NB4 (cell line): ENCODE measurements around the gene ACTN1.

Source experiments
- DNase-seq: peaks from one replicate; pipeline ENCODE4 v3.0.0; 2010; ENCODE audit warnings: low read depth
- H3K4me3 ChIP-seq: one replicate; pipeline ENCODE4 v1.5.1; 2011; ENCODE audit warnings: mild to moderate bottlenecking, low read depth, low read length, moderate library complexity
- MYC ChIP-seq: IDR thresholded peaks from 2 replicates; pipeline ENCODE4 v1.6.1; 2011; ENCODE audit warnings: low read depth, low read length
- POLR2A ChIP-seq: IDR thresholded peaks from 2 replicates; pipeline ENCODE4 v1.6.1; 2011; ENCODE audit warnings: mild to moderate bottlenecking; ENCODE audit not compliant: insufficient read length; ENCODE audit errors: extremely low read depth
- TF ChIP-seq, protein P1 (sequence below): IDR thresholded peaks from 2 replicates; pipeline ENCODE4 v1.6.1; 2011; ENCODE audit warnings: low read depth, low read length
- TF ChIP-seq, protein P2 (sequence below): IDR thresholded peaks from one replicate; pipeline ENCODE4 v1.5.1; 2012; ENCODE audit warnings: low read depth, low read length

ACTN1 gene

DNA sequence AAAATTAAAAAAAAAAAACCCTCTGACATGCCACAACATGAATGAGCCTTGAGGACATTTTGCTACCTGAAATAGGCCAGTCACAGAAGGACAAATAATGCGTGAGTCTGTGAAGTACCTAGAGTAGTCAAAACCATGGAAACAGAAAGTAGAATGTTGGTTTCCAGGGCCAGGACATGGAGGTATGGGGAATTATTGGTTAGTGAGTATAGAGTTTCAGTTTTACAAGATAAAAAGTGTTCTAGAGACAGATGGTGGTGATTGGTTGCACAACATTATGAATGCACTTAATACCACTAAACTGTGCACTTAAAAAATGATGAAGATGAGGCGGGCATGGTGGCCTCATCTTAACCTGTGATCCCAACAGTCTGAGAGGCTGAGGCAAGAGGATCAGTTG lies 138.6 kb downstream of the ACTN1 start:
- no peak overlapping the region for H3K4me3 ChIP-seq
- DNase-seq = no peak
- TF ChIP-seq, protein P1, sequence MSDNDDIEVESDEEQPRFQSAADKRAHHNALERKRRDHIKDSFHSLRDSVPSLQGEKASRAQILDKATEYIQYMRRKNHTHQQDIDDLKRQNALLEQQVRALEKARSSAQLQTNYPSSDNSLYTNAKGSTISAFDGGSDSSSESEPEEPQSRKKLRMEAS = no peak
- TF ChIP-seq POLR2A (no peak), MYC (no peak)
- TF ChIP-seq, protein P2, sequence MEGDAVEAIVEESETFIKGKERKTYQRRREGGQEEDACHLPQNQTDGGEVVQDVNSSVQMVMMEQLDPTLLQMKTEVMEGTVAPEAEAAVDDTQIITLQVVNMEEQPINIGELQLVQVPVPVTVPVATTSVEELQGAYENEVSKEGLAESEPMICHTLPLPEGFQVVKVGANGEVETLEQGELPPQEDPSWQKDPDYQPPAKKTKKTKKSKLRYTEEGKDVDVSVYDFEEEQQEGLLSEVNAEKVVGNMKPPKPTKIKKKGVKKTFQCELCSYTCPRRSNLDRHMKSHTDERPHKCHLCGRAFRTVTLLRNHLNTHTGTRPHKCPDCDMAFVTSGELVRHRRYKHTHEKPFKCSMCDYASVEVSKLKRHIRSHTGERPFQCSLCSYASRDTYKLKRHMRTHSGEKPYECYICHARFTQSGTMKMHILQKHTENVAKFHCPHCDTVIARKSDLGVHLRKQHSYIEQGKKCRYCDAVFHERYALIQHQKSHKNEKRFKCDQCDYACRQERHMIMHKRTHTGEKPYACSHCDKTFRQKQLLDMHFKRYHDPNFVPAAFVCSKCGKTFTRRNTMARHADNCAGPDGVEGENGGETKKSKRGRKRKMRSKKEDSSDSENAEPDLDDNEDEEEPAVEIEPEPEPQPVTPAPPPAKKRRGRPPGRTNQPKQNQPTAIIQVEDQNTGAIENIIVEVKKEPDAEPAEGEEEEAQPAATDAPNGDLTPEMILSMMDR = no peak

DNA sequence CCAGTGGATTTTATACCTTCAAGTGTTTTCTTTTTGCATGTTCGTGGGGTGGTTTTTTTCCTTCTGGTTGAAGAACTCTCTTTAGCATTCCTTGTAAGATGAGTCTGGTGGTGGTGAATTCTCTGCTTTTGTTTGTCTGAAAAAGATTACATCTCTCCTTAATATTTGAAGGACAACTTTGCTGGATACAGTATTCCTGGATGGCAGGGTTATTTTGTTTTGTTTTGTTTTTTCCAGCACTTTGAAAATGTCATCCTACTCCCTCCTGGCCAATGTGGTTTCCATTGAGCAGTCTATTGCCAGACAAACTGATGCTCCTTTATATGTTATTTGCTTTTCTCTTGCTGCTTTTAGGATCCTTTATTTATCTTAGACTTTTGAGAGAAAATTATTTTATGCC lies 143.0 kb downstream of the ACTN1 start:
- TF ChIP-seq POLR2A (no peak), MYC (no peak)
- TF ChIP-seq, protein P1 = no peak
- TF ChIP-seq, protein P2 = no peak
- DNase-seq = no peak
- H3K4me3 ChIP-seq = no peak overlapping the region

DNA sequence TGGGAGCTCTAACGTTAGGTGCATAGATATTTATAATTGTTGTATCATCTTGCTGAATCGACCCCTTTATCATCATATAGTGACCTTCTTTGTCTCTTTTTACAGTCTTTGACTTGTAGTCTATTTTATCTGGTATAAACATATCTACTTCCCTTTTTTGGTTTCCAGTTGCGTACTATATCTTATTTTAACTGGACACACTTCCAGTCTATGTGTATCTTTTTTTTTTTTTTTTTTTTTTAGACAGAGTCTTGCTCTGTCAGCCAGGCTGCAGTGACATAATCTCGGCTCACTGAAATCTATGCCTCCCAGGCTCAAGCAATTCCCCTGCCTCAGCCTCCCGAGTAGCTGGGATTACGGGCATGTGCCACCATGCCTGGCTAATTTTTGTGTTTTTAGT lies 144.3 kb downstream of the ACTN1 start:
- H3K4me3 ChIP-seq = no peak overlapping the region
- DNase-seq = no peak
- TF ChIP-seq, protein P2 = no peak
- TF ChIP-seq, protein P1 = no peak
- TF ChIP-seq MYC = no peak
- TF ChIP-seq POLR2A = no peak

DNA sequence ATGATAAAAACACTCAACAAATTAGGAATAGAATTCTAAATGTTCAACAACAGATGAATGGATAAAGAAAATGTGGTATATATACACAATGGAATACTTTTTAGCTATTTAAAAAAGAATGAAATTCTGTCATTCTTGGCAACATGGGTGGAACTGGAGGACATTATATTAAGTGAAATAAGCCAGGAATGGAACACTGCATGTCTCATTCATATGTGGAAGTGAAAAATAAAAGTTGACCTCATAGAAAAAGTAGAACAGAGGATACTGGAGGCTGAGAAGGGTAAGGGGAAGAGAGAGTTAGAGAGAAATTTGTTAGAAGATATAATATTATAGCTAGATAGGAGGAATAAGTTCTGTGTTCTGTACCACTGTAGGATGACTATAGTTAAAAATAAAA lies 150.4 kb downstream of the ACTN1 start:
- TF ChIP-seq, protein P1 = no peak
- TF ChIP-seq POLR2A = no peak
- no peak for DNase-seq
- no peak overlapping the region for H3K4me3 ChIP-seq

DNA sequence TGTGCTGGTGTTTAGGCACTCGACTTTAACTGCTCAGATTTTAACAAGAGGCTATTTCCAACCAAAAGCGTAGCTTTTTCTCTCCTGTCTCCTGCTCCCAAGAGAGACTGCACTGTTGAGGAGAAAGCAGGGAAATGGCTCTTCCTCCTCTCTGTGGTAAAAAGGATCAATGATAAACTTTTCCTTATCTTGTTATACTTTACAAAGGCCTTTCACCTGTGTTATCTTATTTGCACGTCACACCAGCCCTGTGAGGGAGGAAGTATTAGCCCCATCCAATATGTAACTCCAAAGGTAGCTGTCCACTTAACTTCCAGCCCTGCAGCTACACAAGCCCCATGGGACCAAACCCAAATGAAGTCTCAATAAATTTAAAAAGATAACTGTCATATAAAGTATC lies 153.4 kb downstream of the ACTN1 start:
- TF ChIP-seq, protein P1 = no peak
- TF ChIP-seq POLR2A (no peak), MYC (no peak)
- TF ChIP-seq, protein P2 = no peak
- DNase-seq = no peak
- no peak overlapping the region for H3K4me3 ChIP-seq

DNA sequence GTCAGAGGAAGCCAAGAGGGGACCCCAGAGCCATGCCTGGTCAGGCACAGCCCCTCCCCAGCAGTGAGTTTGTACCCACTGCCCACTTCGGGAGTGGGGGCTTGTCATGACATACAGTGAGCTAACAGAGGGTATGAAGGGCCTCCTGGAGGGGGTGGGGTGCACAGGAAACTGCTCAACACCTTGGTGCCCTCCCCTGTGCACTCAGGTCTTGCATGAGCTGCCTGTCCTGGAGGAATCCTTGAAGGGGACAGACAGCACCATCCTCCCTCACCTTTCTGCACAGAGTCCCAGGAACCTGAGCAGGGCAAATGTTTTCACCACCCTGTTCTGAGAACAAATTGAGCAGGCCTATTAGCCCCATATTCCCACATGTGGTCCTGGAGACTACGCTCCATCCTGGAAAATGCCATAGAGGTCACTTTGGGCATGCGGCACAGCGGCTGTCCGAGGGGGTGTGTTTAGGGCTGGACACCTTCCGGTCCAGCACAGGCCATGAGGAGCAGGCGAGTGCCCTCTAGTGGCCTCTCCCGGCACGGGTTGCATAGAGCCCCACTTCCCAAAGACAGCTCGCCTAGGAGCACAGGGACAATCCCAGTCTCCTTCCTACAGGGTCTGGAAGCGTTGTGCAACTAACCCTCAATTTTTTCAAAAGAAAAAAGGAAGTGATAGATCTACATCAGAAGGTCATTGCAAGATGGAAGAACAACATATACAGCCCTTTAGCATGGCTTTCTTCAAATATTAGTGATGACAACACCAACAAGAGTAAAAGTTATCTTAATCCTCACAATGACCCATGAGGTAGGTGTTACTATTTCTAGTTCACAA lies 154.4 kb downstream of the ACTN1 start:
- H3K4me3 ChIP-seq = no peak overlapping the region
- no peak for TF ChIP-seq POLR2A
- TF ChIP-seq, protein P2 = peak; percentile 85
- TF ChIP-seq, protein P1 = peak; percentile 42; the same call in 1 of the 2 replicates
- no peak; the same call in 1 of the 2 replicates for TF ChIP-seq MYC
- peak; percentile 57 for DNase-seq
